ACHN (cell line): ENCODE data around the gene GDPD3.

Experiments
- DNase-seq: peaks from one replicate; pipeline ENCODE4 v3.0.0-alpha.2; 2015
- in situ Hi-C: cut with HindIII; loops from 2 replicates; pipeline ENCODE4 v1.10.0; 2017; ENCODE audit warnings: low sequenced_read_pairs, low pct_ligation_motif_present, low pct_unique_long_range_greater_than_20kb

Gene GDPD3

GRCh38 chr16:30086291-30087140, 26.8 kb downstream of the GDPD3 start:
- in situ Hi-C loops = no loop called here
- DNase-seq = no peak

DNA sequence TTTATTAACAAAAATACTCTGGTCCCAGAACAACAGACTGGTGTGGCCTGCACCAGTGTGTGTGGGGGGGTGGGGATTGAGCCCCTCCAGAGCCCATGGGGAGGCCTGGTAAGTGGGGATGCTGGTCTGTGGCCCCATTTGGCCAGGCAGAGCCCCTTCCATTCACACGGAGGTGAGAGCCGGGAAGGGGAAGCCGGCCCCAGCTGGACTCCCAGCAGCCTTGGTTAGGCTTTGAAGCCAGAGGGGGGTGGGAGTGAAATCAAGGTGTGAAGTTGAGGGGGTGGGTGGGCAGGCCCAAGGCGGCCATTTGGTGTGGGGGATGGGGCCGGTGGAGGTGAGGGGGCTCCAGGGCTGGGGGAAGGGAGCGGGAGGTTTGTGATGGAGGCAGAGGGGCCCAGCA, 27.5 kb downstream of the GDPD3 start:
- in situ Hi-C loops = no loop called here
- DNase-seq = no peak

- no peak for DNase-seq
- in situ Hi-C loops = no loop called here
Measured at GRCh38 chr16:30085247-30085646, 28.1 kb downstream of the GDPD3 start.

DNA sequence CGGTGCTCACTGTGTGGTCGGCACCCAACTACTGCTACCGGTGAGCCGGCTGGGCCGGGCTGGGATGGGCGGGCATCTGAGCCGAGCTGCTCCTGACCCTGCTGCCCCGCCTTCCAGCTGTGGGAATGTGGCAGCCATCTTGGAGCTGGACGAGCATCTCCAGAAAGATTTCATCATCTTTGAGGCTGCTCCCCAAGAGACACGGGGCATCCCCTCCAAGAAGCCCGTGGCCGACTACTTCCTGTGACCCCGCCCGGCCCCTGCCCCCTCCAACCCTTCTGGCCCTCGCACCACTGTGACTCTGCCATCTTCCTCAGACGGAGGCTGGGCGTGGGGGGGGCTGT, 28.5 kb downstream of the GDPD3 start:
- in situ Hi-C loops = no loop called here
- DNase-seq = no peak

- no peak for DNase-seq
- in situ Hi-C loops = no loop called here
Measured at GRCh38 chr16:30084096-30084815, 29.1 kb downstream of the GDPD3 start.

- in situ Hi-C loops = no loop called here
- DNase-seq = no peak
Measured at GRCh38 chr16:30083216-30084055, 29.9 kb downstream of the GDPD3 start.

DNA sequence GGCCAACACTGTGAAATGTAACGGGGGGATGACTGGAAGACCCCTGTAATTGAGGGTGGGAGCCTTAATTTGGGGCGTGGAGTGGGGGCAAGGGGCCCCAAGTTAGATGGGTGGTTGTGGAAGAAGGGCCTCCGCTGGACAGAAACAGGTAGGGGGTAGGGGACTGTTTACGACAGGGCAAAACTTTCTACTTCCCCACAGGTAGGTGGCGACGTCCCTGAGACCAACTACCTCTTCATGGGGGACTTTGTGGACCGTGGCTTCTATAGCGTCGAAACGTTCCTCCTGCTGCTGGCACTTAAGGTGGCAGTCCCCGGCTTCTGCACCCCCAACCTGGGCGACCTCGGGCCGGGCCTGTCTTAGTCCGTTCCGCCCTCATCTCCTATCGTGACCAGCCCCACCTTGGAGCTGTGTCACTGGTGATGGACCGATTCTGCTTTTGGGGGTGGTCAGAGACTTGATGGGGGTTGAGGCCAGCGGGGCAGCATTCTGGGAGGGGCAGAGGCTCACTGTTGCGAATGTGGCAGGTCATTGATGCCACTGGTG, 30.7 kb downstream of the GDPD3 start:
- DNase-seq = no peak
- in situ Hi-C loops = no loop called here

GRCh38 chr16:30079480-30079879, 33.9 kb downstream of the GDPD3 start:
- in situ Hi-C loops = no loop called here
- DNase-seq = no peak

GRCh38 chr16:30078744-30079143, 34.6 kb downstream of the GDPD3 start:
- in situ Hi-C loops = no loop called here
- no peak for DNase-seq

DNA sequence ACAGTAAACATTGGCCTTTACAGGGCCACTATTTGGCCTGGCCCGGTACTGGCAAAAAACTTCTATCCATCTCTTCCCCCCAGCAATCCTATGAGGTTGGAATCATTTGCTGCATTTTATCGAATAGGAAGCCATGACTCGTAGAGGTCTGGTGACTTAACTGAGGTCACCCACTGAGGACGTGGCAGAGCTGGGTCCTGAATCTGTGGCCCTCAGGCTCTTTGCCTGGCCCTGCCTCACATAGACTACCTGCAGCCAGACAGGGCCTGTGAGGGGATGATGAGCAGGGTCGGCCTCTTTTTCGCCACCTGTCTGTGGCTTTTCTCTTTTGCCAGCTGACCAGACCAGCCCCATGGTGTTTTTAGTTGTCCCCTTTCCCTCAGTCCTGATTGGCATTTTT, 35.7 kb downstream of the GDPD3 start:
- in situ Hi-C loops = no loop called here

GRCh38 chr16:30076276-30076791, 37.0 kb downstream of the GDPD3 start:
- DNase-seq = peak; percentile 37
- in situ Hi-C loops = no loop called here

More for the DNA sequence above, 35.7 kb downstream of the GDPD3 start:
- no peak for DNase-seq

DNA sequence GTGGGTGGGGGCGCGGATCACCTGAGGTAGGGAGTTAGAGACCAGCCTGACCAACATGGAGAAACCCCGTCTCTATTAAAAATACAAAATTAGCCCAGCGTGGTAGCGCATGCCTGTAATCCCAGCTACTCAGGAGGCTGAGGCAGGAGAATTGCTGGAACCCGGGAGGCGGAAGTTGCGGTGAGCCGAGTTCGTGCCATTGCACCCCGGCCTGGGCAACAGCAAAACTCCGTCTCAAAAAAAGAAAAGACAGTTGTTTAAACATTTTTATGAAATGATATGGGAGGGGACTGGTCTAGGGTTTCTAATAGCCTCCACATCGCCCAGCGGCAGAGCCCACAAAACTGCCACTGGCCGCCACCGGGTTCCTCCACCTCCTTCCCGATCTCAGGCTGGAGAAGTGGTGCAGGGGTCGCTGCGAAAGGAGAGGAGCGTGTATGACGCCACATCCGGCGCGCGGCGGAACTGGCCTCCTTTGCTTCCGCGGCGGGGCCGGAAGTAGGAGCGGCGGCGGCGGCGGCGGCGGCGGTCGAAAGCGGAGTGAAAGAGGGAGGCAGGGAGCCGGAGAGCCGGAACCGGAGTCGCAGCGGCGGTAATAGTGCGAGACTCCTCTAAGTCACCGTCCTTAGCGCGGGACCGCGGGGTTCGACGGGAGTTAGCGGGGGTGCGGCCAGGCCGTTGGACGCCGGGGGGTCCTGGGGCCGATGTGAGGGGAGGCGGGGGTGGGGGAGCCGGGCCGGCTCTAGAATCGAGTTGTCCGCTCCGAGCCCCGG, 37.6 kb downstream of the GDPD3 start, which contains the start of gene PPP4C:
Gene PPP4C, plus strand, starts transcription at position 492 of the 773 bp plus-strand sequence. CDS start 384 bp downstream, outside the sequence.
- peak; percentile 96 for DNase-seq
- in situ Hi-C loops = no loop called here

GRCh38 chr16:30070490-30070889, 42.8 kb downstream of the GDPD3 start:
- no peak for DNase-seq
- in situ Hi-C loops = no loop called here

- in situ Hi-C loops = no loop called here
- DNase-seq = no peak
Measured at GRCh38 chr16:30069611-30070462, 43.5 kb downstream of the GDPD3 start.

- in situ Hi-C loops = no loop called here
- peak; percentile 64 for DNase-seq
Measured at GRCh38 chr16:30068750-30069610, 44.4 kb downstream of the GDPD3 start.

- no peak for DNase-seq
- in situ Hi-C loops = no loop called here
Measured at GRCh38 chr16:30068333-30068732, 45.0 kb downstream of the GDPD3 start.
